Measurements from ENCODE around the gene SLX9.

DNA sequence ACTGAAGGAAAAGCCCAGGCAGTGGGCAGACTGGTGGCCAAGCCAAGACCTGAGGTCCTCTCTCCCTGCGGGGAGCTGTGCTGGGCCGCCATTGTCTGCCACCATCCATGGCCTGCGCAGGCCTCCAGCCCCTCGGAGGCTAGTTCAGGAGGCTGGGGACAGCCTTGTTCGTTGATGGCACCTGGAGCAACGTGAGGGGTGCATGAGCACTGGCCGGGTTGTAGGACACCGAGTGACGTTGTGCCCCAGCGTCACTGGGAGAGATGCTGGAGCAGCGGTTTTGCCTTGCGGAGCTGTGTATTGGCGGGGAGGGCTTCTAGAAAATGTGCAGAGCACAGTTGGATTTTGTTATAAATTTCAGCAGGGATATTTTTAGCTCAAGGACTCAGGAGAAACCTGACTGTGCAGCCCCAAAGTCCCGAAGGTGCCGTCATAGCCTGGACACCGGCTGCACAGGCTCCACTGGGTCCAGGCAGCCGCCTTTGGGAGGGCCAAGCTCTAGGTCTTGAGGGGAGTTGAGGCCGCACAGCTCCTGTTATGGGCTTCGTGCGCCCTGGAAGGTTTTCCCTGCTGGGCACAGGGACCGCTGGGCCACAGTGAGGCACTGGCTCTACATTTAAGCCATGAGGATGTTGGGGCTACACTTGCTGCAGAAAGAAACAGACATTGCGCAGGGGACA, 86.4 kb downstream of the SLX9 start:
- TF ChIP-seq CTCF (IDR thresholded peaks at IDR 0.05) (no peak), POLR2A (IDR thresholded peaks at IDR 0.05) (no peak)

Data from uterus (tissue), 2 donors.